T47D (cell line): ENCODE measurements around the gene USP6NL.
"Not testable (repeated sequence)": the region's sequence is repeated elsewhere in the genome, so short reads cannot be mapped to it uniquely, and the experiment has no call there.

Experiments used
- DNase-seq, 2 experiments: peaks; one replicate each; pipeline versions ENCODE4 v3.0.0 to v3.0.0-alpha.2; 2011 to 2012; ENCODE audit warnings: low read depth in 1 of 2, low spot score in 1 of 2
- JUND ChIP-seq: IDR thresholded peaks from 2 replicates; pipeline ENCODE4 v1.6.1; 2012; ENCODE audit warnings: low read depth
- in situ Hi-C: cut with HindIII; loops from 2 replicates; pipeline ENCODE4 v1.10.0; 2016; ENCODE audit warnings: low sequenced_read_pairs, low pct_unique_long_range_greater_than_20kb

Gene USP6NL

GRCh38 chr10:11510736-11511135 is 100.7 kb downstream of the USP6NL start:
- in situ Hi-C loops = no loop called here
- TF ChIP-seq JUND = no peak
- DNase-seq = no peak

- DNase-seq = no peak
- in situ Hi-C loops = no loop called here
- TF ChIP-seq JUND = no peak
These were observed 101.2 kb downstream of the USP6NL start for GRCh38 chr10:11510281-11510680.

GRCh38 chr10:11509036-11509435 is 102.4 kb downstream of the USP6NL start:
- in situ Hi-C loops = no loop called here
- TF ChIP-seq JUND = no peak
- no peak for DNase-seq

- no peak for TF ChIP-seq JUND
- in situ Hi-C loops = no loop called here
These were observed 105.1 kb downstream of the USP6NL start for GRCh38 chr10:11506247-11506789.

GRCh38 chr10:11505639-11506038 is 105.8 kb downstream of the USP6NL start:
- in situ Hi-C loops = no loop called here
- no peak for DNase-seq
- TF ChIP-seq JUND = no peak

More at GRCh38 chr10:11506247-11506789, 105.1 kb downstream of the USP6NL start:
- no peak for DNase-seq

GRCh38 chr10:11504566-11505285 is 106.7 kb downstream of the USP6NL start:
- in situ Hi-C loops = no loop called here
- no peak for DNase-seq

GRCh38 chr10:11501600-11501999 is 109.8 kb downstream of the USP6NL start:
- in situ Hi-C loops = no loop called here
- DNase-seq = no peak
- TF ChIP-seq JUND = no peak

More at GRCh38 chr10:11504566-11505285, 106.7 kb downstream of the USP6NL start:
- no peak for TF ChIP-seq JUND

- no peak for DNase-seq
- in situ Hi-C loops = no loop called here
- TF ChIP-seq JUND = no peak
These were observed 111.9 kb downstream of the USP6NL start for GRCh38 chr10:11499425-11500071.

- DNase-seq = no peak
- in situ Hi-C loops = no loop called here
- no peak for TF ChIP-seq JUND
These were observed 113.1 kb downstream of the USP6NL start for GRCh38 chr10:11498399-11498798.

- not testable (repeated sequence) for DNase-seq
These were observed 116.5 kb downstream of the USP6NL start for GRCh38 chr10:11494923-11495322.

GRCh38 chr10:11493646-11494045 is 117.8 kb downstream of the USP6NL start:
- in situ Hi-C loops = no loop called here
- DNase-seq = no peak
- TF ChIP-seq JUND = no peak

More at GRCh38 chr10:11494923-11495322, 116.5 kb downstream of the USP6NL start:
- in situ Hi-C loops = not testable (repeated sequence)

- in situ Hi-C loops = no loop called here
- TF ChIP-seq JUND = no peak
- no peak for DNase-seq
These were observed 120.4 kb downstream of the USP6NL start for GRCh38 chr10:11491087-11491486.

GRCh38 chr10:11489591-11489990 is 121.9 kb downstream of the USP6NL start:
- DNase-seq = no peak
- in situ Hi-C loops = no loop called here

More at GRCh38 chr10:11489591-11489990, 121.9 kb downstream of the USP6NL start:
- no peak for TF ChIP-seq JUND
